Right atrium auricular region (tissue), 2 donors: ENCODE results near the gene COG2. TPM values are rescaled to one million over a fixed set of nuclear protein-coding genes. Genes with fewer than 3 reads are reported as not detected.

ENCODE experiments used
- DNase-seq: peaks from one replicate; pipeline ENCODE4 v3.0.0-alpha.2; 2019; ENCODE audit warnings: low spot score
- H3K27ac ChIP-seq, 2 donors: fragments of 200-600 bp; sonication (generic); 1 replicate in 1 of 2; 2 replicates in 1 of 2; pipeline ENCODE4 v1.5.1; 2016 to 2019
- H3K27me3 ChIP-seq, 2 donors: fragments of 200-600 bp; sonication (generic); one replicate each; pipeline versions ENCODE4 v1.5.1 to v1.6.0; 2017 to 2019
- H3K36me3 ChIP-seq: fragments of 200-600 bp; sonication (generic); one replicate; pipeline ENCODE4 v1.5.1; 2016
- H3K4me1 ChIP-seq, 2 donors: fragments of 200-600 bp; sonication (generic); one replicate each; pipeline versions ENCODE4 v1.5.1 to v1.6.0; 2017 to 2019
- H3K4me3 ChIP-seq, 2 donors: fragments of 200-600 bp; sonication (generic); 1 replicate in 1 of 2; 2 replicates in 1 of 2; pipeline ENCODE4 v1.5.1; 2017 to 2019; ENCODE audit warnings: mild to moderate bottlenecking in 1 of 2, moderate library complexity in 1 of 2
- H3K9me3 ChIP-seq, 2 donors: fragments of 200-600 bp; sonication (generic); one replicate each; pipeline ENCODE4 v1.5.1; 2019
- CTCF ChIP-seq, 2 donors: fragments of 200-600 bp; sonication (generic); IDR thresholded peaks; one replicate each; pipeline ENCODE4 v1.5.1; 2019; ENCODE audit warnings: antibody characterized with exemption in 2 of 2
- total RNA-seq, 2 donors: library from RNA; depleted of rRNA; stranded (reverse); fragments of >200 nt; gene quantifications; one replicate each; pipeline ENCODE4 v1.1.0, GENCODE V29; 2016

The COG2 gene
- total RNA-seq, 2 donors from 2014 or later = 27.6 to 34.7 TPM

- DNase-seq = no peak
- no peak for TF ChIP-seq CTCF (IDR thresholded peaks at IDR 0.05)
Measured at GRCh38 chr1:230629511-230629910, 12.8 kb upstream of the COG2 start.

GRCh38 chr1:230631477-230631876 is 10.8 kb upstream of the COG2 start:
- H3K27ac ChIP-seq = no peak overlapping the region
- no peak for TF ChIP-seq CTCF (IDR thresholded peaks at IDR 0.05)
- no peak for DNase-seq

More at GRCh38 chr1:230629511-230629910, 12.8 kb upstream of the COG2 start:
- H3K4me3 ChIP-seq = no peak overlapping the region
- no peaks in the 10 kb centered on the region for H3K9me3 ChIP-seq
- no peaks in the 10 kb centered on the region for H3K4me1 ChIP-seq
- H3K36me3 ChIP-seq = no peaks in the 10 kb centered on the region
- H3K27ac ChIP-seq = no peak overlapping the region
- no peaks in the 10 kb centered on the region for H3K27me3 ChIP-seq

DNA sequence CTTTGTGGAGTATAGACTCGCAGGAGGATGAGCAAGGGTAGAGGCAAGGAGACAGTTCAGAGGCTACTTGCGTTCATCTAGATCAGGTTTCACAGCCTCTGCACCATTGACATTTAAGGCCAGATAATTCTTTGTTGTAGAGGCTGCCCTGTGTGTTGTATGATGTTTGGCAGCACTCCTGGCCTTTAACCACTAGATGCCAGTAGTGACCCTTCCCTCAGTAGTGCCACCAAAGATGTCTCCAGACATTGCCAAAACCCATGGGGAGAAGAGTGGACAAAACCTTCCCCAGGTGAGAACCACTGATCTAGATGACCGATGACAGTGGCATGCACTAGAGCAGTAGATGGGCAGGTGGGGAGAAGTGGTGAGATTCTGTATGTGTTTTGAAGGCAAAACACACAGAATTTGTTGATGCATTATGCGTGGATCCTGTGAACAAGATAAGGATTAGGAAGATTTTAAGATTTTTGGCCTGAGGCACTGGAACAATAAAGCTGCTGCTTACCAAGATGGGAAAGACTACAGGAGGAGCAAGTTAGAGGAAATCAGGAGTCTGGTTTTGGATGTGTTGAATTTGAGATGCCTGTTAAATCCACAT is 9.9 kb upstream of the COG2 start:
- TF ChIP-seq CTCF (IDR thresholded peaks at IDR 0.05) = peak; percentile 20 to 50
- Histone ChIP-seq H3K36me3 (no peaks in the 10 kb centered on the region), H3K9me3 (no peaks in the 10 kb centered on the region), H3K4me1 (no peaks in the 10 kb centered on the region), H3K27ac (no peak overlapping the region), H3K27me3 (no peaks in the 10 kb centered on the region), H3K4me3 (no peak overlapping the region)
- no peak for DNase-seq

More at GRCh38 chr1:230631477-230631876, 10.8 kb upstream of the COG2 start:
- Histone ChIP-seq H3K4me3 (no peak overlapping the region), H3K4me1 (no peaks in the 10 kb centered on the region), H3K36me3 (no peaks in the 10 kb centered on the region), H3K9me3 (no peaks in the 10 kb centered on the region), H3K27me3 (no peaks in the 10 kb centered on the region)

- TF ChIP-seq CTCF (IDR thresholded peaks at IDR 0.05) = no peak
- DNase-seq = no peak
- Histone ChIP-seq H3K36me3 (no peaks in the 10 kb centered on the region), H3K4me3 (no peak overlapping the region), H3K27me3 (no peaks in the 10 kb centered on the region), H3K4me1 (no peaks in the 10 kb centered on the region), H3K27ac (no peak overlapping the region), H3K9me3 (no peaks in the 10 kb centered on the region)
Measured at GRCh38 chr1:230633469-230633868, 8.8 kb upstream of the COG2 start.

- H3K27me3 ChIP-seq = no peaks in the 10 kb centered on the region
- H3K36me3 ChIP-seq = no peaks in the 10 kb centered on the region
- no peak overlapping the region for H3K4me3 ChIP-seq
- H3K27ac ChIP-seq = no peak overlapping the region
- no peak for DNase-seq
- no peaks in the 10 kb centered on the region for H3K9me3 ChIP-seq
- TF ChIP-seq CTCF (IDR thresholded peaks at IDR 0.05) = no peak
- no peaks in the 10 kb centered on the region for H3K4me1 ChIP-seq
Measured at GRCh38 chr1:230634384-230634783, 7.9 kb upstream of the COG2 start.

- Histone ChIP-seq H3K9me3 (no peaks in the 10 kb centered on the region), H3K4me1 (peaks cover 0 to under 1% of the 10 kb centered on the region in 2 donors), H3K36me3 (no peaks in the 10 kb centered on the region), H3K27ac (no peak overlapping the region), H3K27me3 (no peaks in the 10 kb centered on the region), H3K4me3 (no peak overlapping the region)
- no peak for DNase-seq
- TF ChIP-seq CTCF (IDR thresholded peaks at IDR 0.05) = no peak
Measured at GRCh38 chr1:230636575-230637148, 5.6 kb upstream of the COG2 start.
